ENCODE measurements around the gene SNX22.

SNX22 gene

GRCh38 chr15:64162869-64163658, 11.5 kb downstream of the SNX22 start, which contains the start of gene PPIB (continued):
- no peak for TF ChIP-seq ZNF621 (tag by site-specific recombination; IDR thresholded peaks at IDR 0.05)
- peak; percentile 46; the same call in 1 of the 2 replicates for TF ChIP-seq PATZ1 (tag by site-specific recombination; IDR thresholded peaks at IDR 0.05)
- no peak for TF ChIP-seq ZNF311 (tag by site-specific recombination; IDR thresholded peaks at IDR 0.05; ENCODE audit: borderline replicate concordance)
- TF ChIP-seq MZF1 (tag by site-specific recombination; IDR thresholded peaks at IDR 0.05; ENCODE audit: borderline replicate concordance): no peak
- peak; percentile 80 for TF ChIP-seq KLF16 (tag by site-specific recombination; IDR thresholded peaks at IDR 0.05)
- TF ChIP-seq ZNF423 (tag by site-specific recombination; IDR thresholded peaks at IDR 0.05): no peak
- peak; percentile 91 for TF ChIP-seq SP2 (tag by site-specific recombination; IDR thresholded peaks at IDR 0.05)

- ChIA-PET POLR2A (interaction anchor here (0.6 to 2.1 kb wide), 6 partner anchors 8 to 224 kb away, joined by 3 to 12 read pairs (median 6); partner anchors contain the start of genes CSNK1G1 and TRIP4), CTCF (interaction anchor here (0.6 to 1.5 kb wide), 4 partner anchors 14 to 564 kb away, joined by 3 to 5 read pairs (median 4); no protein-coding TSS in a partner anchor)
- Histone ChIP-seq H3K36me3 (ENCODE audit: control insufficient read depth in 2 of 2, insufficient read depth in 1 of 2, low read length in 2 of 2) (peaks cover 12 to 25% of the 10 kb centered on the region in 2 experiments; a peak in 2 of 3 replicates), H3K4me1 (ENCODE audit: control insufficient read depth, insufficient read depth, low read length) (no peaks in the 10 kb centered on the region; the same call in 1 of the 2 replicates), H3K9me3 (ENCODE audit: control insufficient read depth, insufficient read depth, low read depth, low read length) (no peaks in the 10 kb centered on the region), H3K27ac (ENCODE audit: extremely low read depth, low read depth, low read length) (peak overlapping the region; percentile 48), H3K4me3 (ENCODE audit: low read depth, low read length) (peak overlapping the region; percentile 13; the same call in 1 of the 2 replicates)
- no peak for TF ChIP-seq ZBTB8A (tag by site-specific recombination; IDR thresholded peaks at IDR 0.05)
- TF ChIP-seq ZNF558 (tag by site-specific recombination; IDR thresholded peaks at IDR 0.05): no peak
- no peak for TF ChIP-seq BCL6B (tag by site-specific recombination; IDR thresholded peaks at IDR 0.05)
- no peak for TF ChIP-seq ZNF561 (tag by site-specific recombination; IDR thresholded peaks at IDR 0.05; ENCODE audit: borderline replicate concordance)
- no peak for TF ChIP-seq ZNF785 (tag by site-specific recombination; IDR thresholded peaks at IDR 0.05)
- TF ChIP-seq ZNF362 (tag by site-specific recombination; IDR thresholded peaks at IDR 0.05): 0 out of 2 replicates have a peak, but pooled peaks have one; percentile 20
- peak; percentile 71; the same call in 1 of the 2 replicates for TF ChIP-seq ZBTB48 (tag by site-specific recombination; IDR thresholded peaks at IDR 0.05)
- no peak for TF ChIP-seq ATF2 (tag by site-specific recombination; IDR thresholded peaks at IDR 0.05; ENCODE audit: low read depth)
- TF ChIP-seq ZNF768 (tag by site-specific recombination; IDR thresholded peaks at IDR 0.05): no peak
Measured at GRCh38 chr15:64163659-64164362, 12.3 kb downstream of the SNX22 start.
